Astrocyte of the cerebellum (primary cell): ENCODE data around the gene TRNP1.
"Not testable (repeated sequence)": the region's sequence is repeated elsewhere in the genome, so short reads cannot be mapped to it uniquely, and the experiment has no call there.

Source experiments
- DNase-seq: peaks from one replicate; pipeline ENCODE4 v3.0.0-alpha.2; 2011; ENCODE audit warnings: low read depth
- H3K4me3 ChIP-seq: 2 replicates; pipeline ENCODE4 v1.5.1; 2011; ENCODE audit warnings: mild to moderate bottlenecking, low read depth, low read length, moderate library complexity
- in situ Hi-C: cut with HindIII; loops from 2 replicates; pipeline ENCODE4 v1.10.0; 2017; ENCODE audit warnings: low sequenced_read_pairs
- TF ChIP-seq, protein P1 (sequence below): IDR thresholded peaks from 2 replicates; pipeline ENCODE4 v1.5.1; 2012; ENCODE audit warnings: low read length, low read depth, moderate library complexity, mild to moderate bottlenecking; ENCODE audit errors: missing control alignments

TRNP1 gene

DNA sequence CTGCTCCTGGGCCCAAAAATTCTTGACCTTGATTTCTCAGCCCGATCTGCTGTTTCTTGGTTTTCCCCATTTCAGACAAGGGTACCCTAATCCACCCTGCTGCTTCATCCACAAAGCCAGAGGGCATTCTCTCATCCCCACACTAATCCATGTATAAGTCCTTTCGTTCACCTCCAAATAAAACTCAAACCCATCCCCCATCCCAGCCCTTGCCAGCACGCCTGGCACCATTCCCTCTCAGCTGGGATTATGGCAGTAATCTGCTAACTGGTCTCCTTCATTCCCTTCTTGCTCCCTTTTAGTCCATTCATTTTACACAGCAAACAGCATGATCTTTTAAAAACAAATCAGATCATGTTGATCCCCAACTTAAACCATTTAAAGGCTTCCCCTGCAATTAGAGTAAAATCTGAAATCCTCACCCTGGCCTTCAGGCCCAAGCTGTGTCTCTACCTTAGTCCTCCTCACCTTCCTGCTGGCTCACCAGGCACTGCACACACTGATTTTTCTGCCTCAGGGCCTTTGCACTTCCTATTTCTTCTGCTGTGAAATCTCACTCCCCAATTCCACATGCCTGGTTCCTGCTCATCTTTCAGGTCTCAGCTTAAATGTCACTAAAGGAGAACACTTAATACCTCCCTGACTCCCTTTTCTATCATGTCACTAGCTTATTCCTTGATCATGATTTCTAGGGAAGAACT lies 12.2 kb upstream of the TRNP1 start:
- in situ Hi-C loops, result no loop called here
- TF ChIP-seq, protein P1, sequence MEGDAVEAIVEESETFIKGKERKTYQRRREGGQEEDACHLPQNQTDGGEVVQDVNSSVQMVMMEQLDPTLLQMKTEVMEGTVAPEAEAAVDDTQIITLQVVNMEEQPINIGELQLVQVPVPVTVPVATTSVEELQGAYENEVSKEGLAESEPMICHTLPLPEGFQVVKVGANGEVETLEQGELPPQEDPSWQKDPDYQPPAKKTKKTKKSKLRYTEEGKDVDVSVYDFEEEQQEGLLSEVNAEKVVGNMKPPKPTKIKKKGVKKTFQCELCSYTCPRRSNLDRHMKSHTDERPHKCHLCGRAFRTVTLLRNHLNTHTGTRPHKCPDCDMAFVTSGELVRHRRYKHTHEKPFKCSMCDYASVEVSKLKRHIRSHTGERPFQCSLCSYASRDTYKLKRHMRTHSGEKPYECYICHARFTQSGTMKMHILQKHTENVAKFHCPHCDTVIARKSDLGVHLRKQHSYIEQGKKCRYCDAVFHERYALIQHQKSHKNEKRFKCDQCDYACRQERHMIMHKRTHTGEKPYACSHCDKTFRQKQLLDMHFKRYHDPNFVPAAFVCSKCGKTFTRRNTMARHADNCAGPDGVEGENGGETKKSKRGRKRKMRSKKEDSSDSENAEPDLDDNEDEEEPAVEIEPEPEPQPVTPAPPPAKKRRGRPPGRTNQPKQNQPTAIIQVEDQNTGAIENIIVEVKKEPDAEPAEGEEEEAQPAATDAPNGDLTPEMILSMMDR, result no peak
- DNase-seq, result no peak
- H3K4me3 ChIP-seq, result no peak overlapping the region

- no peak for DNase-seq
- H3K4me3 ChIP-seq, result no peak overlapping the region
- TF ChIP-seq, protein P1, result no peak
- in situ Hi-C loops, result no loop called here
Observed at GRCh38 chr1:26983863-26984262, 9.6 kb upstream of the TRNP1 start.

GRCh38 chr1:26984291-26984690 lies 9.2 kb upstream of the TRNP1 start:
- in situ Hi-C loops, result no loop called here
- H3K4me3 ChIP-seq, result no peak overlapping the region
- TF ChIP-seq, protein P1, result no peak
- no peak for DNase-seq

DNA sequence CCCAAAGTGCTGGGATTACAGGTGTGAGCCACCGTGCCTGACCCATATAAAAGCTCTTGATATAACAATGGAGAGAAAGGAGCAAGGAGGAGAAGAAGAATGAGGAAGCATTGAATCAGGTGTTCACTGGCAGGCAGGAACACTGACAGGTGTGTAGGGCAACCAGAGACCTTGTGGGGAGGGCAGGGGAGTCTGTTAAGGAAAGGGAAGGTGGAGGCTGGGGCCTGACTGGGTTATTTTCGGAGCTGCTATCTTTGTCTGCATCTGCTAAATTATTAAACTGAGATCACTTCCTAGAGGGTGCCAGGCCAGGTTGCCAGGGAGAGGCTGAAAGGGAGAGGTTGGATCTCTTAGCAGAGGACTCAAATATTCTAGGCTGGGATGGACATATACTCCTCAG lies 6.8 kb upstream of the TRNP1 start:
- no peak for DNase-seq
- H3K4me3 ChIP-seq, result no peak overlapping the region
- in situ Hi-C loops, result no loop called here
- TF ChIP-seq, protein P1, result no peak

- in situ Hi-C loops, result loop anchor here (5.0 kb wide), 1 partner anchor 48 kb away; no protein-coding TSS in a partner anchor
- H3K4me3 ChIP-seq, DNase-seq: not testable (repeated sequence)
Observed at GRCh38 chr1:26989403-26990109, 3.9 kb upstream of the TRNP1 start.

DNA sequence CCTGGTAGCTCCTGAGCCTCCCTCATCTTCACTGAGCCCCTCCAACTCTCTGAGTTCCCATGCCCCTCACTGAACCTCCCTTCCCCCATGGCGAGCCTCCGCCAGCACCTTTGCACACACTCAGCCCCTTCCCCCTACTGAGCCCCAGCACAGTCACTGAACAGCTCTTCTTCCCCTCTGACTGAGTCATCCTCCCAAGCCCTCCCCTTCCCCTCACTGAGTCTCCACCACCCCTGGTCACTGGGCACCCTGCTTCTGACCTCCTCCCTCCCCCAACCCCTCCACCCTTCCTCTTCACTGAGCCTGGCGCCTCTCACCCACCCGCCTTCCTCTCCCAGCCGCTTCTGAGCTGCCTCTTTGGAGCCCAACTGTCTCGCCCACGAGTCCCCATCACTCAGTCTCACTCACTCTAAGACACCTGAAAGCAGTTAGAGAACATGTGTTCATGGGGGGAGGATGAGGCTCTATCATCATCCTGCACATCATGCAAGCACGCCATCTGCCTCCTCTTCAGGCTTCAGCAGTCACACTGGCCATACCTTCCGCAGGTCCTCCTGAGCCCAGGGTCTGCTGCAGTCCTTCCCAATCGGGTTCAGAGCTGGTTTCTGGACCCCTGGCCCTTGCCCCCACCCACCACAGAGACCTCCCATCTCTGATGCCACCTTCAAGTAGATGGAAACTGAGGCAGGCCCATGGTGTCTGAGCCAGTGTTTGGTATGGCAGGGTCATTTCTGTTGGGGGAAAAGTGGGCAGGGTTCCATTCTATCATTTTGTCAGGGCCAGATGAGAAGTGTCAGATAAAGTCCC lies 2.0 kb upstream of the TRNP1 start:
- DNase-seq, result no peak
- in situ Hi-C loops, result loop anchor here (5.0 kb wide), 1 partner anchor 46 kb away; no protein-coding TSS in a partner anchor
- TF ChIP-seq, protein P1, result no peak
- no peak overlapping the region for H3K4me3 ChIP-seq
